ENCODE measurements around the gene FAF1.

FAF1 gene

GRCh38 chr1:50977575-50978143, 17.6 kb upstream of the FAF1 start:
- no peak for DNase-seq

GRCh38 chr1:50976890-50977574, 17.0 kb upstream of the FAF1 start:
- peak; percentile 44 to 50 for DNase-seq

- DNase-seq: no peak
Measured at GRCh38 chr1:50976111-50976889, 16.2 kb upstream of the FAF1 start.

GRCh38 chr1:50975436-50975835, 15.4 kb upstream of the FAF1 start:
- no peak for DNase-seq

- DNase-seq: no peak
Measured at GRCh38 chr1:50974618-50974935, 14.5 kb upstream of the FAF1 start.

- DNase-seq: no peak
Measured at GRCh38 chr1:50973875-50974617, 14.0 kb upstream of the FAF1 start.

GRCh38 chr1:50973255-50973654, 13.2 kb upstream of the FAF1 start:
- no peak for DNase-seq

- DNase-seq: no peak
Measured at GRCh38 chr1:50972766-50973165, 12.7 kb upstream of the FAF1 start.

GRCh38 chr1:50971748-50972305, 11.8 kb upstream of the FAF1 start:
- DNase-seq: no peak

GRCh38 chr1:50970931-50971582, 11.0 kb upstream of the FAF1 start:
- DNase-seq: no peak

GRCh38 chr1:50970509-50970887, 10.4 kb upstream of the FAF1 start:
- no peak for DNase-seq

- DNase-seq: peak in 1 of 2 donors; percentile 44
Measured at GRCh38 chr1:50969611-50970508, 9.8 kb upstream of the FAF1 start, which contains the start of gene CDKN2C. Gene CDKN2C, plus strand, starts transcription at chr1:50970245. Its CDS starts 124 bp downstream, at chr1:50970369.

- peak; percentile 38 to 40 for DNase-seq
Measured at GRCh38 chr1:50968821-50969610, 8.9 kb upstream of the FAF1 start.

GRCh38 chr1:50968158-50968820, 8.2 kb upstream of the FAF1 start:
- peak; percentile 79 to 86 for DNase-seq

- DNase-seq: peak in 1 of 2 donors; percentile 22
Measured at GRCh38 chr1:50967416-50968157, 7.5 kb upstream of the FAF1 start.

- no peak for DNase-seq
Measured at GRCh38 chr1:50966991-50967390, 6.9 kb upstream of the FAF1 start.

GRCh38 chr1:50964863-50965262, 4.8 kb upstream of the FAF1 start:
- DNase-seq: no peak

GRCh38 chr1:50959303-50959912, 659 bp downstream of the FAF1 start:
- no peak for DNase-seq

- DNase-seq: no peak
Measured at GRCh38 chr1:50955116-50955515, 5.0 kb downstream of the FAF1 start.

Measured in inflammatory macrophage treated with lipopolysaccharide for 1 hour (primary cell).